ENCODE measurements around the gene HNMT.

DNA sequence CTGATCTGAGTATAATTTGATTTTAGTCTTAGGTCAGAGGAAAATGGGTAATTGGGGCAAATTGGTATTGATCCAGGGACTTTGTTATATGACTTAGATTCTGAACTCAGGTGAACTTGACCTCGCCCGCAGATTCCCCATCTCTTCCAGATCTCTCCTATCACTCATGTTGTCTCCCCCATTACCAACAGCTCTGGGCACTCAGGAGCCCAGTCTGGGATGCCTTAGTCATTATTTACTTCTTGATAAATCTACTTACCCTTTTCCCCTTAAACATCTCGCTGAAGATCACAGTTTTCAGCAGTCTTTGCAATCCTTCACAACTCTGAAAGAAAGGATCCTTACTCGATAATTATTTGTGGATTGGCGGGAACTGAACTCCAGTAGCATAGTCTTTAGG, 19.6 kb upstream of the HNMT start:
- no peak for TF ChIP-seq CTCF (IDR thresholded peaks at IDR 0.05)
- no peak for TF ChIP-seq POLR2A (IDR thresholded peaks at IDR 0.05)

Data from prostate gland (tissue), 2 donors.